ENCODE results near the gene MIP.
A peak's percentile ranks its signal among the peaks of the same experiment; 100 is the strongest.
"Not testable (repeated sequence)": the region's sequence is repeated elsewhere in the genome, so short reads cannot be mapped to it uniquely, and the experiment has no call there.

Gene MIP

GRCh38 chr12:56462565-56462964 is 8.1 kb upstream of the MIP start:
- DNase-seq: no peak

DNA sequence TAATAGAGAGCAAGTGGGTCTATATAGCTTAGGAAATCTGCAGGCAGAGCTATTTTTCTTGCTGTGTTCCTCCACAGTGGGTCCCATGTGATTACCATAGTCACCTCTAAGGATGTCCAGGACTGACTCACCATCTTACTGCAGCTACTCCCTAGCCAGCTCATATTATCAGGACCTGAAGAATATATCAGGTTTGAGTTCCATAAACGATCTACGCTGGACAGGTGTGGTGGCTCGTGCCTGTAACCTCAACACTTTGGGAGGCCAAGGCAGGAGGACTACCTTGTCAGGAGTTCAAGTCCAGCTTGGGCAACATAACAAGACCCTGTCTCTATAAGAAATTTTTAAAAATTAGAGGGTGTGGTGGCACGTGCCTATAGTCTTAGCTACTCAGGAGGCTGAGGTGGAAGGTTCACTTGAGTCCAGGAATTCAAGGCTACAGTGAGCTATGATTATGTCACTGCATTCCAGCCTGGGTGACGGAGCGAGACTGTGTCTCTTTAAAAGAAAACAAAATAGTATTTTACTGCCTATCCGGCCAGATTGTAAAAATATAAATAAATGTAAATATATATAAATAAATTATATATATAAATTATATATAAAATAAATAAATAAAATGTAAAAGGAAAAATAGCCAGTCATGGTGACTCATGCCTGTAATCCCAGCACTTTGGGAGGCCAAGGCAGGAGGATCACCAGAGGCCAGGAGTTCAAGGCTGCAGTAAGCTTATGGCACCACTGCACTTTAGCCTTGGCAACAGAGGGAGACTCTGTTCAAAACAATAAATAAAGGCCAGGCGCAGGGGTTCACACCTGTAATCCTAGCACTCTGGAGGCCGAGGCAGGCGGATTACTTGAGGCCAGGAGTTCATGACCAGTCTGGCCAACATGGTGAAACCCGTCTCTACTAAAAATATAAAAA is 7.0 kb upstream of the MIP start:
- DNase-seq: no peak

GRCh38 chr12:56457817-56458216 is 3.4 kb upstream of the MIP start:
- no peak for DNase-seq

DNA sequence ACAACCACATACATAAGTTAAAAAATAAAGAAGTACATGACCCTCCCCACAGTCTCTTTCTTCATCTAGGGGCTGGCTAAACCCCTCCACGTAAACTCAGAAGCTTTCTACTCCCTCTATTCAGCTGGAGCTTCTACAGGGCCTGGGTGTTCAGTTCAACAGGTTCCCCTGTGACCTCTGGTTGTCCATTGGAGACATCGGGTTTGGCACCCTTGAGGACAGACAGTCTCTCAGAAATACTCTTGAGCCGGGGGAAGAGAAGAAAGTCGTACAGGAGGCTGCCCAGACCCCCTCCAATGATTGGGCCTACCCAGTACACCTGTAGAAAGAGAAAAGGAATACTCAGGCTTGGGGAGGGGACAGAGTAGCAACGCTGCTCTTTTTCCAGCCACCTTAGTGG is 3.3 kb downstream of the MIP start:
- DNase-seq: no peak

DNA sequence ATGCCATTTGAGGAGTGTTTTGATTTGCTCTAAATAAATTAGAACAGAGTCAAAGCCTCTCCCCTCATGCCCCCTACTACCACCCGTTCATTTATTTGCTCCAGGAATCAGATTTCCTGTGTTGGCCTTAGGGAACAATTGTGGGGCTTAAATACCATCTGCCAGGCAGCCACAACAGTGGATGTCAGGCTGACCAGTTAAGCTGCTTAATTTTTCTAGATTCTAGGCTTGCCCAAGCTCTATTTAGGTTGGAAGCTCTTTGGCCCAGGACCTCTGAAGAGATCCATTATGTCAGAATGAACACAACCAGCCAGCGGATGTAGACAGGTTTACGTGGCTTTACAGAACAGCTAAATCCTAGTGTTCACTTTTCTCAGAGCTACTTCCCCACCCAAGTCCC is 4.2 kb downstream of the MIP start:
- DNase-seq: no peak

DNA sequence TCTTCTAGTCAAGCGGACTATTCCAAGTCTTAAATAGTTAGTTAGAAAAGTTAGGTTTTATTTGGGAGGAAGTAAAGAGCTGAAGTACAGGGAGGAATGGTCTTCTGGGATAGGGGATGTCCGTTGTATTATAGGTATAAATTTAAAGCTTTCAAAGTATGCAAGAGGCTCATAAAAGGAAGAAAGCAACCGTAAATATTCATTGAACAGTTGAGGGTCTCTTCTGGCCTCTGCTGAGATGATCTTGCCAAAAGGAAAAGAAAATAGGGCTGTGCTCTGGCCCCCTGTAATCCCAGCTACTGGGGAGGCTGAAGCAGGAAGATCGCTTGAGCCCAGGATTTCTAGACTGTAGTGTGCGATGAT is 4.9 kb downstream of the MIP start:
- no peak for DNase-seq

DNA sequence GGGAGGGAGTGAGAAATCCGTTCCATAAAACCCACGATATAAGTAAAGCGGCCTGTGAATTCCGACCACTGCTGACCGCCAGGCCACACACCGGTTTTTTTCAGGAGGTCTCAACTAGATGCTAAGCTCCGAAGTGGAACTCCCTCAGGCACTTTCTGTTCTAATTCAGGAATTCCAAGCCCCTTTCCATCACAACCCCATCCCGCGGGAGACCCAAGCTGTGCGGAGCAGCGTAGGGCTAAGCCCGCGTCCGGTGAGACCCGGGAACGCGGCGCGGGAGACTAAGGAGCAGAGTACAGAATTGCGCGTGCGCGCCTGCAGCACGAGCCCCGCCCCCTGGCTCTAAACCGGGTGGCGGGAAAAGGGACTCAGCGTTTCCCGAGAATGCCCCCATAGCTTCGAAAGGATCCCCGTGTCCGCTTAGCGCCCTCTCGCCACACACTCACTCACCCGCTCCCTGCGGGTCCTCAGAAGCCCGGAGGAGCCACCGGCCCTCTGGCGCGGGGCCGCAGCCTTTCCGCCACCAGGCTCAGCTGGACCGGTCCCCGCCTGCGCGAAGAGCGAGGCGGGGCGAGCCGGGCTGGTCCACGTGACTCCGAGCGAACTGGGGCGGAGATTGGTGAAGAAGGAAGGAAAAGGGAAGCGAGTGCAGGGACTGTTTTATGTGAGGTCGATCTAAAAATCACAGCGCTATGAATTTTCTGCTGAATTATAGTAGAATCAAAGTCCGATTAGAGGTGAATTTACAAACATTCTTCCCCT is 5.4 kb downstream of the MIP start, which contains the start of gene TIMELESS:
Gene TIMELESS, minus strand, starts transcription at position 567 of the 762 bp plus-strand sequence. CDS start 15,256 bp downstream, outside the sequence.
- DNase-seq: peak; percentile 84

GRCh38 chr12:56443208-56443607 is 11.2 kb downstream of the MIP start:
- not testable (repeated sequence) for DNase-seq

GRCh38 chr12:56437430-56438176 is 16.9 kb downstream of the MIP start:
- DNase-seq: no peak

GRCh38 chr12:56434828-56435227 is 19.6 kb downstream of the MIP start:
- DNase-seq: no peak

- no peak for DNase-seq
These were observed 22.6 kb downstream of the MIP start for GRCh38 chr12:56431850-56432249.

GRCh38 chr12:56431288-56431687 is 23.2 kb downstream of the MIP start:
- no peak for DNase-seq

GRCh38 chr12:56425940-56426438 is 28.5 kb downstream of the MIP start:
- no peak for DNase-seq

GRCh38 chr12:56425193-56425592 is 29.3 kb downstream of the MIP start:
- DNase-seq: no peak

GRCh38 chr12:56420411-56420810 is 34.0 kb downstream of the MIP start:
- DNase-seq: no peak

DNA sequence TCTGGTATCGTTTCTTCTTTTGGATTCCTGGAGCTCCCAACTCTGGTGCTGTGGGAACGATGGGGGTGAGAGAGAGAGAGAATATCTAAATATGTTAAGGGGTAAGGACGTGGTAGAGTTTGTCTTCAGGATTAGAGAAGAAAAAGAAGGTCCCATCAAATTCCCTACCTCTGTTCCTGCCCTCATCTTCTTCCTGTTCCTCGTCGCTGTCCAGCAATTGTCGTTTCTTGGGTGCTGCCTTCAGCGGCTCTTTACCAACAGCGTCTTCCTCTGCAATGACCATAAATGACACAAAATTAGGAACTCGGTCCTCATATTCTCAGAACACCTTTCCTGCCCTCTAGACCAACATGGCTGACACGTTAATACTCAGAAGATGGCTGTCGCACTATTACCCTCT is 36.7 kb downstream of the MIP start:
- no peak for DNase-seq

DNA sequence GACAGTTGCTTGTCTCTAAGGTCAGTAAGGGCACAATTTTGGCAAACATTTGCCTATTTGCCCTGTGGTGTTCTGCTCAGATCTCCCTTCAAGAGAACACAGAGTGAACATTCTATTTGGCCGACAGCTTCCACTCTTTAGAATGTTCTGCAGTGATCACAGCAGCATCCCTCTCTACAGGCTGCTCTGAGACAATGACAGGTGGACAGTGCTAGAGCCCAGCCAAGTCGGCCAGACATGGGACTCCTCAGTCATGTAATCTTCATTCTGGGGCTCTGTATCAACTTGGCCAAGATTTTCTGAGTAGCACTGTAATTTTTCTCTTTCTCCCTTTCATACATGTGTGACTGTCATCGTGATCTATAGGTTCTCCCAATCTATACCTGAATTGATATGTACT is 40.1 kb downstream of the MIP start:
- no peak for DNase-seq

- no peak for DNase-seq
These were observed 41.1 kb downstream of the MIP start for GRCh38 chr12:56413392-56413791.

- no peak for DNase-seq
These were observed 42.4 kb downstream of the MIP start for GRCh38 chr12:56411781-56412639.

DNA sequence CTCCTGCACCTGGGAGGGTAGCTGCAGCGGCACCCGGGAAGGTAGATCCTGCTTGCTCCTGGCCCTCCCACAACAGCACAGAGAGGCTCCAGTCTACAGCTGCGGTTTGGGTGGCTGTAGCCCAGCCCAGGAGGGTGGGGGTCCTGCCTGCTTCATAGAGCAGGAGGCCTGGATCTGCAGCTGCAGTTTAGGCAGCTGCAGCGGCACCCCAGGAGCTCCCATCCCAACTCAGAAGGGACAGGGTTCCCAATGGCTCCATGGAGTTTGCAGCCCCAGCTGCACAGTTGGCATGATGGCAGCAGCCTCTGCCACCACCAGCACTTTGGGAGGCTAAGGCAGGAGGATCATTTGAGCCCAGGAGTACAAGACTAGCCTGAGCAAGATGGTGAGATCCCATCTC is 43.7 kb downstream of the MIP start:
- DNase-seq: no peak

- DNase-seq: no peak
These were observed 45.5 kb downstream of the MIP start for GRCh38 chr12:56408799-56409417.

- not testable (repeated sequence) for DNase-seq
These were observed 50.2 kb downstream of the MIP start for GRCh38 chr12:56404227-56404626.
